Sigmoid colon (tissue), 4 donors: ENCODE measurements around the gene GUCY1A2.

Experiments used
- EP300 ChIP-seq, 4 donors: sonication (generic); formaldehyde crosslinking; IDR thresholded peaks; one replicate each; pipeline ENCODE4 v1.6.1; 2017; ENCODE audit warnings: antibody characterized with exemption in 4 of 4
- TF ChIP-seq, protein P1 (sequence below), 4 experiments: fragments of 450-650 bp in 3 of 4; fragments of 200-600 bp in 1 of 4; IDR thresholded peaks; one replicate each; pipeline ENCODE4 v1.5.1; 2016 to 2019; ENCODE audit warnings: antibody characterized with exemption in 4 of 4, mild to moderate bottlenecking in 3 of 4, moderate library complexity in 2 of 4

DNA sequence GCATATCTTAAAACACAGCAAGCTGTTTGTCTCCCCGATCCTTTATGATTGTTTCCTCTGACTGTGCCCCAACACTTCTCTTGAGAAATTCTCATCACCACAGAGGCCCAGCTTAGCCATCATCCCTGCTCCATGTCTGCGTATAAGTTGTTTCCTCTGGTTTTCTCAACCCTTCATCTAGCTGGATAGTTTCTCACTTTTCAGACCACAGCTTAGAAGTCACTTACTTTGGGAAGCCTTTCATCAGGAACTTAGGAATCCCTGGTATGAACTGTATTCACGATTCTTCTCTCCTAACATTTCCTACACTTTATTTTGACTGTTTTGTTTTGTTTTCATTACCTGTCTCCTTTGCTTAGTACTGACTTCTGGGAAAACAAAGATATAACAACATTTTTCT lies 295.2 kb downstream of the GUCY1A2 start:
- TF ChIP-seq, protein P1, sequence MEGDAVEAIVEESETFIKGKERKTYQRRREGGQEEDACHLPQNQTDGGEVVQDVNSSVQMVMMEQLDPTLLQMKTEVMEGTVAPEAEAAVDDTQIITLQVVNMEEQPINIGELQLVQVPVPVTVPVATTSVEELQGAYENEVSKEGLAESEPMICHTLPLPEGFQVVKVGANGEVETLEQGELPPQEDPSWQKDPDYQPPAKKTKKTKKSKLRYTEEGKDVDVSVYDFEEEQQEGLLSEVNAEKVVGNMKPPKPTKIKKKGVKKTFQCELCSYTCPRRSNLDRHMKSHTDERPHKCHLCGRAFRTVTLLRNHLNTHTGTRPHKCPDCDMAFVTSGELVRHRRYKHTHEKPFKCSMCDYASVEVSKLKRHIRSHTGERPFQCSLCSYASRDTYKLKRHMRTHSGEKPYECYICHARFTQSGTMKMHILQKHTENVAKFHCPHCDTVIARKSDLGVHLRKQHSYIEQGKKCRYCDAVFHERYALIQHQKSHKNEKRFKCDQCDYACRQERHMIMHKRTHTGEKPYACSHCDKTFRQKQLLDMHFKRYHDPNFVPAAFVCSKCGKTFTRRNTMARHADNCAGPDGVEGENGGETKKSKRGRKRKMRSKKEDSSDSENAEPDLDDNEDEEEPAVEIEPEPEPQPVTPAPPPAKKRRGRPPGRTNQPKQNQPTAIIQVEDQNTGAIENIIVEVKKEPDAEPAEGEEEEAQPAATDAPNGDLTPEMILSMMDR (IDR thresholded peaks at IDR 0.05) = no peak
- TF ChIP-seq EP300 (IDR thresholded peaks at IDR 0.05) = no peak
